ENCODE data around the gene IL10. TPM values are rescaled to one million over a fixed set of nuclear protein-coding genes. Genes with fewer than 3 reads are reported as not detected.

Gene IL10
- total and polyA plus RNA-seq, 7 experiments from 2014 or later: 0.19 to 2.7 (median 0.69) TPM; not detected in 3

- POLR2A ChIA-PET: no interaction called here
Measured at GRCh38 chr1:206727981-206728696, 44.2 kb downstream of the IL10 start.

GRCh38 chr1:206725109-206725963 lies 47.0 kb downstream of the IL10 start:
- Histone ChIP-seq H3K4me1 (ENCODE audit: control insufficient read depth in 2 of 2, insufficient read depth in 2 of 2, low read length in 2 of 2) (peaks cover 17 to 25% of the 10 kb centered on the region in 2 donors), H3K36me3 (ENCODE audit: control insufficient read depth in 2 of 3, insufficient read depth in 3 of 3, low read length in 3 of 3) (peaks cover 0 to 16% (median 9%) of the 10 kb centered on the region in 3 experiments), H3K27me3 (ENCODE audit: control insufficient read depth in 2 of 2, insufficient read depth in 2 of 2, low read length in 2 of 2) (no peaks in the 10 kb centered on the region), H3K4me3 (ENCODE audit: low read length) (no peak overlapping the region), H3K27ac (ENCODE audit: low read depth, low read length) (no peak overlapping the region), H3K9me3 (ENCODE audit: control insufficient read depth in 2 of 3, low read length in 3 of 3) (no peaks in the 10 kb centered on the region)
- DNase-seq (peak in 8 of 9 donors; percentile 35 to 64 (median 58)), ATAC-seq (peak; percentile 61)
- peaks cover 0 to 8% (median 0%) of the 10 kb centered on the region in 5 donors for H3K36me3 Mint-ChIP-seq
- peak overlapping the region in 8 of 9 donors; percentile 19 to 90 (median 58) for H3K27ac Mint-ChIP-seq
- ChIA-PET CTCF (interaction anchor here (0.7 to 7.1 kb wide), 33 partner anchors 7 to 280 kb away, joined by 3 to 61 read pairs (median 5); partner anchors contain the start of genes FCMR and IL10), POLR2A (interaction anchor here (0.7 to 2.6 kb wide), 5 partner anchors 11 to 187 kb away, joined by 3 to 13 read pairs (median 6); no protein-coding TSS in a partner anchor)
- no peaks in the 10 kb centered on the region for H3K27me3 Mint-ChIP-seq
- H3K9me3 Mint-ChIP-seq: peaks cover 0 to 1% (median 0%) of the 10 kb centered on the region in 11 donors
- intact Hi-C loops (cut with micrococcal nuclease): loop anchor here (1.0 to 5.0 kb wide), 5 partner anchors 8 to 327 kb away; partner anchors contain the start of genes PFKFB2 (in 1 of the 2) and YOD1 (in 1 of the 2)
- no peak overlapping the region for H3K4me3 Mint-ChIP-seq
- peaks cover 29 to 50% (median 46%) of the 10 kb centered on the region in 7 donors for H3K4me1 Mint-ChIP-seq

More at GRCh38 chr1:206727981-206728696, 44.2 kb downstream of the IL10 start:
- Histone ChIP-seq H3K4me1 (ENCODE audit: control insufficient read depth in 2 of 2, insufficient read depth in 2 of 2, low read length in 2 of 2) (peaks cover 14 to 17% of the 10 kb centered on the region in 2 donors), H3K27ac (ENCODE audit: low read depth, low read length) (no peak overlapping the region), H3K27me3 (ENCODE audit: control insufficient read depth in 2 of 2, insufficient read depth in 2 of 2, low read length in 2 of 2) (no peaks in the 10 kb centered on the region), H3K9me3 (ENCODE audit: control insufficient read depth in 2 of 3, low read length in 3 of 3) (no peaks in the 10 kb centered on the region), H3K36me3 (ENCODE audit: control insufficient read depth in 2 of 3, insufficient read depth in 3 of 3, low read length in 3 of 3) (peaks cover 3 to 44% (median 9%) of the 10 kb centered on the region in 3 experiments), H3K4me3 (ENCODE audit: low read length) (no peak overlapping the region)
- DNase-seq: no peak
- Mint-ChIP-seq H3K9me3 (peaks cover 0 to 1% (median 0%) of the 10 kb centered on the region in 11 donors), H3K4me3 (no peak overlapping the region), H3K27me3 (no peaks in the 10 kb centered on the region), H3K36me3 (peaks cover 3 to 20% (median 9%) of the 10 kb centered on the region in 5 donors), H3K27ac (peak overlapping the region in 5 of 9 donors; percentile 32 to 79 (median 46)), H3K4me1 (peaks cover 28 to 42% (median 36%) of the 10 kb centered on the region in 7 donors)
- ATAC-seq: no peak
- intact Hi-C loops (cut with micrococcal nuclease): loop anchor here (2.0 to 5.0 kb wide), 4 partner anchors 41 to 349 kb away; partner anchors contain the start of genes PFKFB2 (in 1 of the 2) and YOD1 (in 1 of the 2)
- CTCF ChIA-PET: interaction anchor here (0.7 to 7.1 kb wide), 6 partner anchors 20 to 310 kb away, joined by 3 to 61 read pairs (median 17); no protein-coding TSS in a partner anchor

GRCh38 chr1:206723805-206724472 lies 48.4 kb downstream of the IL10 start:
- DNase-seq: no peak
- no peak overlapping the region for H3K4me3 ChIP-seq (ENCODE audit: low read length)
- intact Hi-C loops (cut with micrococcal nuclease): loop anchor here in 1 of 2 donors (2.0 kb wide), 1 partner anchor 21 kb away; no protein-coding TSS in a partner anchor
- H3K36me3 ChIP-seq (ENCODE audit: control insufficient read depth in 2 of 3, insufficient read depth in 3 of 3, low read length in 3 of 3): peaks cover 0 to 2% (median 0%) of the 10 kb centered on the region in 3 experiments
- CTCF ChIA-PET: interaction anchor here (0.9 to 7.1 kb wide), 10 partner anchors 8 to 259 kb away, joined by 3 to 61 read pairs (median 6); no protein-coding TSS in a partner anchor
- peaks cover 0 to 1% (median 0%) of the 10 kb centered on the region in 11 donors for H3K9me3 Mint-ChIP-seq
- H3K27me3 Mint-ChIP-seq: no peaks in the 10 kb centered on the region
- peak overlapping the region in 4 of 9 donors; percentile 12 to 83 (median 46) for H3K27ac Mint-ChIP-seq
- H3K4me1 Mint-ChIP-seq: peaks cover 39 to 58% (median 52%) of the 10 kb centered on the region in 7 donors
- H3K9me3 ChIP-seq (ENCODE audit: control insufficient read depth in 2 of 3, low read length in 3 of 3): no peaks in the 10 kb centered on the region
- POLR2A ChIA-PET: interaction anchor here (1.4 to 1.6 kb wide), 2 partner anchors 9 to 12 kb away, joined by 3 to 7 read pairs; no protein-coding TSS in a partner anchor
- H3K4me1 ChIP-seq (ENCODE audit: control insufficient read depth in 2 of 2, insufficient read depth in 2 of 2, low read length in 2 of 2): peaks cover 17 to 25% of the 10 kb centered on the region in 2 donors
- no peak overlapping the region for H3K27ac ChIP-seq (ENCODE audit: low read depth, low read length)
- H3K4me3 Mint-ChIP-seq: no peak overlapping the region
- ATAC-seq: no peak
- peaks cover 0 to 4% (median 0%) of the 10 kb centered on the region in 5 donors for H3K36me3 Mint-ChIP-seq
- H3K27me3 ChIP-seq (ENCODE audit: control insufficient read depth in 2 of 2, insufficient read depth in 2 of 2, low read length in 2 of 2): no peaks in the 10 kb centered on the region

- Mint-ChIP-seq H3K27ac (peak overlapping the region in 1 of 9 donors; percentile 30), H3K36me3 (peaks cover 0 to 3% (median 0%) of the 10 kb centered on the region in 5 donors), H3K27me3 (no peaks in the 10 kb centered on the region), H3K9me3 (no peaks in the 10 kb centered on the region), H3K4me3 (no peak overlapping the region), H3K4me1 (peaks cover 39 to 63% (median 57%) of the 10 kb centered on the region in 7 donors)
- Histone ChIP-seq H3K36me3 (ENCODE audit: control insufficient read depth in 2 of 3, insufficient read depth in 3 of 3, low read length in 3 of 3) (no peaks in the 10 kb centered on the region), H3K9me3 (ENCODE audit: control insufficient read depth in 2 of 3, low read length in 3 of 3) (no peaks in the 10 kb centered on the region), H3K27me3 (ENCODE audit: control insufficient read depth in 2 of 2, insufficient read depth in 2 of 2, low read length in 2 of 2) (no peaks in the 10 kb centered on the region), H3K4me3 (ENCODE audit: low read length) (no peak overlapping the region), H3K4me1 (ENCODE audit: control insufficient read depth in 2 of 2, insufficient read depth in 2 of 2, low read length in 2 of 2) (peaks cover 17 to 29% of the 10 kb centered on the region in 2 donors), H3K27ac (ENCODE audit: low read depth, low read length) (no peak overlapping the region)
- ATAC-seq: no peak
- ChIA-PET CTCF (interaction anchor here (0.9 to 7.1 kb wide), 5 partner anchors 11 to 259 kb away, joined by 3 to 61 read pairs (median 5); no protein-coding TSS in a partner anchor), POLR2A (interaction anchor here (1.4 kb wide), 1 partner anchor 11 kb away, joined by 7 read pairs; no protein-coding TSS in a partner anchor)
- no peak for DNase-seq
- intact Hi-C loops (cut with micrococcal nuclease): no loop called here
Measured at GRCh38 chr1:206723462-206723804, 48.9 kb downstream of the IL10 start.

- no peaks in the 10 kb centered on the region for H3K9me3 Mint-ChIP-seq
- H3K9me3 ChIP-seq (ENCODE audit: control insufficient read depth in 2 of 3, low read length in 3 of 3): no peaks in the 10 kb centered on the region
- H3K27me3 Mint-ChIP-seq: no peaks in the 10 kb centered on the region
- H3K4me3 ChIP-seq (ENCODE audit: low read length): no peak overlapping the region
- H3K4me1 Mint-ChIP-seq: peaks cover 38 to 65% (median 59%) of the 10 kb centered on the region in 7 donors
- no peak overlapping the region for H3K27ac ChIP-seq (ENCODE audit: low read depth, low read length)
- no peaks in the 10 kb centered on the region for H3K27me3 ChIP-seq (ENCODE audit: control insufficient read depth in 2 of 2, insufficient read depth in 2 of 2, low read length in 2 of 2)
- DNase-seq: no peak
- ChIA-PET CTCF (interaction anchor here (0.9 to 7.1 kb wide), 4 partner anchors 11 to 260 kb away, joined by 3 to 61 read pairs (median 6); no protein-coding TSS in a partner anchor), POLR2A (interaction anchor here (0.6 kb wide), 1 partner anchor 51 kb away, joined by 3 read pairs; no protein-coding TSS in a partner anchor)
- no peaks in the 10 kb centered on the region for H3K36me3 ChIP-seq (ENCODE audit: control insufficient read depth in 2 of 3, insufficient read depth in 3 of 3, low read length in 3 of 3)
- H3K4me1 ChIP-seq (ENCODE audit: control insufficient read depth in 2 of 2, insufficient read depth in 2 of 2, low read length in 2 of 2): peaks cover 17 to 33% of the 10 kb centered on the region in 2 donors
- no peak for ATAC-seq
- H3K4me3 Mint-ChIP-seq: no peak overlapping the region
- no peaks in the 10 kb centered on the region for H3K36me3 Mint-ChIP-seq
- intact Hi-C loops (cut with micrococcal nuclease): no loop called here
- peak overlapping the region in 1 of 9 donors; percentile 26 for H3K27ac Mint-ChIP-seq
Measured at GRCh38 chr1:206722751-206723461, 49.4 kb downstream of the IL10 start.

Data from naive thymus-derived CD4-positive, alpha-beta T cell (primary cell).